Measurements from ENCODE around the gene SNTA1. TPM values are rescaled to one million over a fixed set of nuclear protein-coding genes. Genes with fewer than 3 reads are reported as not detected.
"Not testable (repeated sequence)": the region's sequence is repeated elsewhere in the genome, so short reads cannot be mapped to it uniquely, and the experiment has no call there.

The SNTA1 gene
- total RNA-seq, 1 donor = 3.0 TPM

DNA sequence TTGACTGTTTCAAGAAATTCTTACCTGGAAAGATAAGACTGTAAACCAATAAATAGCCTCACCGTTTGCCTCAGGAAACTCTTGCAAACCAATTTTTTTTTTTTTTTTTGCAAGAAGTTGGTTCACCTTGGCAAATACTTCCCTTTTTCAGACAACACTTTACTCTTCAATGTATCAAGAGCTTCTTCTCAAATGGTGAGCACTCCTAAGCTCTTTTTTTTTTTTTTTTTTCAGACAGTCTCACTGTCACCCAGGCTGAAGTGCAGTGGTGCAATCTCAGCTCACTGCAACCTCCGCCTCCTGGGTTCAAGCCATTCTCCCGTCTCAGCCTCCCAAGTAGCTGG, 22.7 kb upstream of the SNTA1 start:
- no peak for DNase-seq (ENCODE audit: low read depth in 2 of 3, low spot score in 2 of 3)

DNA sequence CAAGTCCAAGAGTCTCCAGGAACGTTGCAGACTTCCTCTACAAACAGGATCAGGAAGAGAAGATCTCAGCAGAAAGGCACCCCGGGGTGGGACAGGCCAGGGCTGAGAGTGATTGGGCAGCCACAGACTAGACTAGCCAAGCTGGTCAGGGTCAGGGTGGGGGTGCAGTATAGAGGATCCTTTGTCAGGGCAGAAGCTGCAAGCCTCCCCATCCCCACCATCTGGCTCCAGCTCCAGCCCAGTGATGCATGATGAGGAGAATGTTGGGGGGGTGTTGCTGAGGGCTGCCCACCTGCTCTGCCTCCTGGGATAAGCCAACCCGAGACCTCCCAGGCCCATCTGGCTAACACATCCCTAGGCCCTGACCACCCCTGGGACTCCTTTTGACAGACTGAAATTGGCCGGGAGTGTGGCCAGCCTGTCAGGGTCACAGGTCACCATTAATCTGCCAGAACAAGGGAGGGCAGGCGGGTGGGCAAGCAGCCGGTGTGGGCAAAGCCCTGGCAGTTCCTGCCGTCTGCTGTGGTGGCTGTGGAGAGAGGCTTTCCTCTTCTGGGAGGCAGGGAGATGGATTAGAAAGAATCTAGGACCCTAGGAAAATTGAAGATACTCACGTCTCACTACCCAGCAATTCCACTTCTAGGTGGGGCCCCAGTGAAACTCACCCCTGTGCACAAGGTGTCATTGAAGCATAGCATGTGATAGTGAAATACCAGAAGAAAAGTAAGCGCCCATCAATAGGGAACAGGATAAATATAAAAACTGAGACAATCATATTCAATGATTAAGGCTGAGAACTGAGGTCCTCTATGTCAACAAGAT, 22.1 kb upstream of the SNTA1 start:
- DNase-seq (ENCODE audit: low read depth in 2 of 3, low spot score in 2 of 3) = no peak

DNA sequence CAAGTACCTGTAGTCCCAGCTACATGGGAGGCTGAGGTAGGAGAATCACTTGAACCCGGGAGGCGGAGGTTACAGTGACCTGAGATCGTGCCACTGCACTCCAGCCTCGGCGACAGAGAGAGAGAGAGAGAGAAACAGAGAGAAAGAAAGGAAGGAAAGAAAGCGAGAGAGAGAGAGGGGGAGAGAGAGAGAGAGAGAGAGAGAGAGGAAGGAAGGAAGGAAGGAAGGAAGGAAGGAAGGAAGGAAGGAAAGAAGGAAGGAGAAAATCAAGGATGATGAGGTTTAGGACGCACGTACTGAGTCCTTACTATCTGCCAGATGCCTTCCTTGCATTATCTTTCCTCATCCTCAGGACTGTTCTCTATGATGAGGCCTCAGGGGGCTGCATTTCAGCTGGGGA, 21.2 kb upstream of the SNTA1 start:
- DNase-seq (ENCODE audit: low read depth in 2 of 3, low spot score in 2 of 3) = not testable (repeated sequence)

DNA sequence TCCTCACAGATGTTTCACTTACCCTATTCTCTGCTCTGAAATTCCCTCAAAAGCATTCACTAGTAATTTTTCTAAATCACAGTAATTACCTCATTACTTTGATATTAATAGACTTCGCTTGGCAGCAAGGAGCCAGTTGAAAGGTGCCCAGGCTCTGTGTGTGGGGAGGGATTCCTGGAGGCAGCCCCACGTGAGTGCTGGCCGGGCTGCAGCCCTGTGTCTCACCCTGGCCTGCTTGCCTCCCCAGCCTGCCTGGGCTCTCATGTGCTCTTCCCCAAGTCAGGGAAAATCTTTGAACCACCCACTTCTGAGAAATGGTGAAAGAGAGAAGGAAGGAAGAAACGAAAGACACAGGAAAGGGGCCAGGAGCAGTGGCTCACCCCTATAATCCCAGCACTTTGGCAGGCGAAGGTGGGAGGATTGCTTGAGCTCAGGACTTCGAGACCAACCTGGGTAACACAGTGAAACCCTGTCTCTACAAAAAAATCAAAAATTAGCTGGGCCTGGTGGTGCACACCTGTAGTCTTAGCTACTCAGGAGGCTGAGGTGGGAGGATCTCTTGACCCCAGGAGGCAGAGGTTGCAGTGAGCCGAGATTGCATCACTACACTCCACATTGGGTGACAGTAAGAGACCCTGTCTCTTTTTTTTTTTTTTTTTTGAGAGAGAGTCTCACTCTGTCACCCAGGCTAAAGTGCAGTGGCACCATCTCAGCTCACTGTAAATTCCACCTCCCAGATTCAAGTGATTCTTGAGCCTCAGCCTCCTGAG, 20.0 kb upstream of the SNTA1 start:
- no peak for DNase-seq (ENCODE audit: low read depth in 2 of 3, low spot score in 2 of 3)

DNA sequence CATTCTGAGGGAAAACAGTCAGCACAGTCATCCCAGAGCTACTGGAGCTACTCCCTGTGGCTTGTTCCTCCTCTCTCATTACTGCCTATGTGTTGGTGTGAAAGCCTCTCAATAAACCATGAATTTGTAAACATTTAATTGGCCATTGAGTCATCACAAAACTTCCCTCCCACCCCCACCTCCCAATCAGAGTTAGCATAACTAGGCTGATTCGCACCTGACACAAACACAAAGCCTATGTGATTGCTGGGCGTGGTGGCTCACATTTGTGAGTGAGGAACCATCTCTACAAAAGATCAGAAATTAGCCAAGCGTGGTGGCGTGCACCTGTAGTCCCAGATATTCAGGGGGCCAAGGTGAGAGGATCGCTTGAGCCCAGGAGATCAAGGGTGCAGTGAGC, 17.1 kb upstream of the SNTA1 start:
- no peak for DNase-seq (ENCODE audit: low read depth in 2 of 3, low spot score in 2 of 3)

DNA sequence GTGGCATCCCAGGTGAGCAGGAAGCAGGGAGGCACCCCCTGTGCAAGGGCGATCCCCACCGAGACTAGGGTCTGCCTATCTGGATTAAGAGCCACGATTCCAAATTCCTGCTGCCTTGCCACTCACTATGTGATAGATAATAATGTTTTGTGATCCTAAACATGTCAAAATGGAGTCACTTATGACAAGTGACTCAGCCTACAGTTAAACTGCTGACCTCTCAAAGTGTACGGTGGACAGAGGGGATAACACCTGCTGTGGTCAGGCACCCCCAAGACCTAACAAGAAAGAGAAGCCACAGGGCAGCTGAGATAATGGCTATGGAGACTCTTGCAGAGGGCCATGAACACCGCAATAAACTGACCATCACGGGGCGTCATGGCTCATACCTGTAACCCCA, 16.0 kb upstream of the SNTA1 start:
- no peak for DNase-seq (ENCODE audit: low read depth in 2 of 3, low spot score in 2 of 3)

DNA sequence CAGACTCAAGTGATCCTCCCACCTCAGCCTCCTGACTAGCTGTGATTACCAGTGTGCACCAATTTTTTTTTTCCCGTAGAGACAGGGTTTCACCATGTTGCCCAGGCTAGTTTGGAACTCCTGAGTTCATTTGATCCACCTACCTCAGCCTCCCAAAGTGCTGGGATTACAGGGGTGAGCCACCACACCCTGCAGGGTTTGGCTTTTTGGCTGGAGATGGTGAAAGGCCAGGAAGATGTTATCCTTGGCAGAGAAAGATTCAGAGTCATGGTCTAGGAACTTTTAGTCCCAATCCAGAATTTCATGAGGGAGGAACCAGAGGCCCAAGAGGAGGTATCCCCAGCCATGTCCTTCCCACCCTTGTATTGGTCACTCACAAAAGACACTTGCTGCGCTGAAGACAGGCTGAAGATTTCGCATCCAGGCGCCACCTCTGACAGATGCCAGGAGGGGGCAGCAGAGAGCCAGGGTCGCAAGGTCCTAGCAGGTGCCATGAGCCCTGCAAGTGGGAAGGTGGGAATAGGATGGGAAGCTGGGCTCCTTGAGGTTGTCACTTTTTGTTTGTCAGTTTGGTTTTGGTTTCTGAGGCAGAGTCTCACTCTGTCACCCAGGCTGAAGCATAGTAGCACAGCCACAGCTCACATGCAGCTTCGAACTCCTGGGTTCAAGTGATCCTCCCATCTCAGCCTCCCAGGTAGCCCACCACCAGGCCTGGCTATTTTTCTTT, 13.5 kb upstream of the SNTA1 start:
- peak; percentile 62 to 74 (median 65) for DNase-seq (ENCODE audit: low read depth in 2 of 3, low spot score in 2 of 3)

DNA sequence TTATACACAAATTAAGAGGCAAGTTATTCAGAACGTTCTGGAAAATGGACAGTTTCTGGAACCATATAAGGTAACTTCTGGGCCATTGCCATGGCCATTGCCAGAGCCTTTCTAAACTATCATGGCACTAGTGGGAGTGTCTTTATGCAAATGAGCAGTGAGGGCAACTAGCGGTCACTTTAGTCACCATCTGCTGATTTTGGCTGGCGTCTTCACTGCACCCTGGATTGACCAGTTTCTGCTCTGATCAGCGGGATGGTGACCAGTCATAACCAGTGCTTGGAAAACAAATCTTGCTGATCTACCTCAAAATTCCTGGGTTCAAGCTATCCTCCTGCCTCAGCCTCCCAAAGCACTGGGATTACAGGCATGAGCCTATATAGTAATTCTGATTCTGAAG, 7.3 kb upstream of the SNTA1 start:
- DNase-seq (ENCODE audit: low read depth in 2 of 3, low spot score in 2 of 3) = no peak

DNA sequence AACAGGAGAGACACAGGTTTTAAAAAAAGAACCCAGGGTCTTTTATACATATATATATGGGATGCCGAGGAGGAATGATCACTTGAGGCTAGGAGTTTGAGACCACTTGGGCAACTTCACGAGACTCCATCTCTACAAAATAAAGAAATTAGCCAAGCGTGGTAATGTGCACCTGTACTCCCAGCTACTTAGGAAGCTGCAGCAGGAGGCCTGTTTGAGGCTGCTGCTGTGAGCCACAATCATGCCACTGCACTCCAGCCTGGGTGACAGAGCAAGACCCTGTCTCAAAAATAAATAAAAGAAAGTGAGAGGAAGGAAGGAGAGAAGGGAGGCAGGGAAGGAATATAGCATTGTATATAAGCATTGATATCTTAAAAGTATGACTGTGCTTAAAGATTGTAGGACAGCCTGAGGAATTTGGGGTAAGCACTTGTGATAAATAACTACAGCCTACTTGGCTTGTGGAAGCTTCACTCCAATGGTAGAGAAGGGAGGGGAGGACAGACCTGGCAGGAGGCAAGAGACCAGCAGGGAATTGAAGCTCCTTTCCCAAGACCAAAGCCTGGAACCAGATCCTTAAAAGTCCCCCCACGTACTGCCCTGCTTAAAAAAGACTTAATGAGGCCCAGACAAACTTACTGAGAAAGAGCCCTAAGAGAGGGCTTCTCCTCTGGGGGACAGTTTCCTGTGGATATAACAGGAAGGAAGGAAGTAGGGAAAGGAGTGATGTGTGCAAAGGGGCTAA, 2.5 kb upstream of the SNTA1 start:
- no peak for DNase-seq (ENCODE audit: low read depth in 2 of 3, low spot score in 2 of 3)

DNA sequence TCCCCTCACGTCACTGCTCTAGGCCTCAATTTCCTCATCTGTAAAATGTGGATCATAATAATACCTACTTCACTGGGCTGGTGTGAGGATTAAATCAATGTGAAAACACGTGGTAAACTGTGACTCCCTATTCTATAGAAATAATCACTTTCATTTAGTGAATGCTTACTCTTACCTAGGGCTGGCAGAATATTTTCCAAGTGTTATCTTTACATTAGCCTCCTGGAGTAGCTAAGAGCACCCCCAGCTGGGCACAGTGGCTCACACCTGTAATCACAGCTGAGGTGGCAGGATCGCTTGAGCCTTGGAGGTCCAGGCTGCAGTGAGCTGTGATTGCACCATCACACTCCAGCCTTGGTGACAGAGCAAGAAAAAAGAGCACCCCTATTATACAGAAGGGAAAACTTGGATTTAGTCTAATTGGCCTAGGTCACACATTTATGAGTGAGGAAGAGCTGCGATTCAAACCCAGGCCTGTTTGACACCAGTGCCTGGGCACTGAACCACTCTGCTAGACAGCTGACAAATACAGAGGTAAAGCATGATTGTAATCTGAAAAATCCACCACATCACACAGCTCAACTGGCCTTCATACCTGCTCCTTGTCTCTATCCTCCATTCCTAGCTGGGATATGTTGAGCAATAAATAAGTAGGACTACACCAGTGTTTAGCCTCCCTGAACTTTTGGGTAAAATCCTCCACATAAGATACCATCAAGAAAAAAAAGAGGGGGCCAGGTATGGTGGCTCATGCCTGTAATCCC, 1.4 kb upstream of the SNTA1 start:
- DNase-seq (ENCODE audit: low read depth in 2 of 3, low spot score in 2 of 3) = no peak

DNA sequence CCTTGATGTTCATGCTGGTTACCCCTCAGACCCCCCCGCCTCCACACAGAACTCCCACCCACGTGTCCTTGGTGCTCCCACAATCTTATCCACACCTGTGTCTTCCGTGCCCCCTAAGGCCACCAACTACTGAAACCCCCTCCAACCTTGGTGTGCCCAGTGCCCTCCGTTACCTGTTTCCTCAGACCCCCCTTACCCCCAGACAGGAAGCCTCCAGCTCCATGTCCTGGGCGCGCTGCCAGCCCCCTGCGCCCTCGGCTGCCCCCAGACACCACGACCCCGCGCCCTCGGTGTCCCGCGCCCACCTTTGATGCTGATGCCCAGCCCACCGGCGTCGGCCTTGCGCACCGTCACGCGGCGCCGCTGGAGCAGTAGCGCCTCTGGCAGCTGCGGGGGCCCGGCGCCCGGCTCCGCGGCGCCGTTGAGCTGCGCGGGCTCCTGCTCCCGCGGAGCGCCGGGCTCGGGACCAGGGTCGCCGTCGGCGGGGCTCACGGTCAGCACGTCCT, 504 bp downstream of the SNTA1 start:
- DNase-seq (ENCODE audit: low read depth in 2 of 3, low spot score in 2 of 3) = peak in 2 of 3 donors; percentile 34 to 42

DNA sequence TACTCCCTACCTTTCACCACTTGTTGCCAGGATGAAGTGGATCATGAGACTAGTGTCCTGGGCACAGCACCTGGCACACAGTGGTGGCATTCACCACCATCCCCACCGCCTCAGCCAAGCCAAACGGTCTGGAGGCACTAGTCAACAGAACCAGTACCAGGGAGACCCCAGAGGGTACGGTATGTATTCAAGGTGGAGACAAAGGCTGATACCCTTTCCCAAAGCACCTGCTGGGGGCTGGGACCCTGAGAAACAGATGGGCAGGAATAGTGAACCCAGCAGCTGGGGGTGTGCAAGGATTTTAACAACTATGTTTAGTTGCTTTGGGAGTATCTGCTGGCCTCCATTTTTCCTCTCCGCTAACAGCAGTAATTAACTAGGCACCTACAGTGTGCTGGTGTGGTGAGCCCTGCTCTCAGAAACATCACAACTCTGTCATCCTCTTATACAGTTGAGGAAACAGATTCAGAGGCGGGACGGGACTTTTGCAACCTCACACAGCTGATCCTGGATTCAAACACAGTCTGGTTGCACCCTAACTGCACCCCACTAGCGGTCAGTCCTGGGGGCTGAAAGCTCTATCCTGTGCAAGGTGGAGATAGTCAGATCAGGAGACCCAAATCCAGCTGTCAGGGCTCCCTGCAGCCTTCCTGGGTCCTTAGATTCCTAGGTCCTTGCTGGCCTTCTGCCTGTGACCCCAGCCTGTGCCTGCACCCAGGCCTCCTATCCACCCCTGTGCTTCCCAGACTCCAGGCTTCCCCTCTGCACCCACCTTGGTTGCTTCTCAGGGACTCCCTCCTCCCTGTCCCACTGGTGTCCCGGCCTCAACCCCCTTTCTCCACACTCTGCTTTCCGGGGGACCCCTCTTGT, 1.2 kb downstream of the SNTA1 start:
- no peak for DNase-seq (ENCODE audit: low read depth in 2 of 3, low spot score in 2 of 3)

DNA sequence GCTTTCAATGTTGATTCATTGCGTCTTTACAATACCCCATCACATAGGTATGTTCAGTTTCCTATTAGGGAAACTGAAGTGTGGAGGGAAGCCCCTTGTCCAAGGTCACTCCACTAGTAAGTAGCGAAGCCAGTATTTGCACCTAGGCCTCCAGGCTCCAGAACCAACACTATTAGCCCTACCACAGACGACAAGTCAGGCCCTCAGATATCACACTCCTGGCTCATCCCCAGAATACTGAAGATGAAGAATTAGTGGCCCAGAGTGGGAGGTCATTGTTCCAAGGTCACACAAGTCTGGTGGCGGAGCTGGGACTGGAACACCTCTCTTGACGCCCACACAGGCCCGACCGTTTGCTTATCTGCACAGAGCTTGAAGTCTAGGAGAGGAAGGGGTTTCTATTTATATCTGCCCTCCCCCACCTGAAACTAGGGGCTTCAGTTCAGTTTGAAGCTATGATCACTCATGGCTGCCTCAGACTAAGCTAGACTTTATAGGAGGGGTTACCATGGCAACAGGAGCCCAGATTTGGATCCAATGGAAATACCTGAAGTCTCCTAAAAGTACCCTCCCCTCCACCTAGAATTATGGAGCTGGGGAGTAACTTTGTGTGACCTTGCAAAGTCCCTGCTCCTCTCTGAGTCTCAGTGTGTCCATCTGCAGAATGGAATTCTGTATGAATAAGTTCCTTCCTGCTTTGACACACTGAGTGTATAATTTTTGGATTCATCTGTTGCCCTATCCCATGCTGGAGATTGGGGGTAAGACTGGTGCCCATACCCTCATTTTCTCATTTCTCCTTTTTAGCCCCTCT, 2.2 kb downstream of the SNTA1 start:
- no peak for DNase-seq (ENCODE audit: low read depth in 2 of 3, low spot score in 2 of 3)

DNA sequence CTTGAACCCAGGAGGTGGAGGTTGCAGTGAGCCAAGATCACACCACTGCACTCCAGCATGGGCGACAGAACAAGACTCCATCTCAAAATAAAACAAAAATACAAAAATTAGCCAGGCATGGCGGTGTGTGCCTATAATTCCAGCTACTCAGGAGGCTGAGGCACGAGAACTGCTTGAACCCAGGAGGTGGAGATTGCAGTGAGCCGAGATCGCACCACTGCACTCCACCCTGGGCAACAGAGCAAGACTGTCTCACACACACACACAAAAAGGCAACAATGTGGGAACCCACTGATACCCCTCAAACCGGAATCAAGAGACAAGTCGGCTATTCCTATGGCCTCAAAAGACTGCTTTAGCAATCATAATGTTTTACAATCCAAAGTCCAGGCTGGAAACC, 3.0 kb downstream of the SNTA1 start:
- not testable (repeated sequence) for DNase-seq (ENCODE audit: low read depth in 2 of 3, low spot score in 2 of 3)

DNA sequence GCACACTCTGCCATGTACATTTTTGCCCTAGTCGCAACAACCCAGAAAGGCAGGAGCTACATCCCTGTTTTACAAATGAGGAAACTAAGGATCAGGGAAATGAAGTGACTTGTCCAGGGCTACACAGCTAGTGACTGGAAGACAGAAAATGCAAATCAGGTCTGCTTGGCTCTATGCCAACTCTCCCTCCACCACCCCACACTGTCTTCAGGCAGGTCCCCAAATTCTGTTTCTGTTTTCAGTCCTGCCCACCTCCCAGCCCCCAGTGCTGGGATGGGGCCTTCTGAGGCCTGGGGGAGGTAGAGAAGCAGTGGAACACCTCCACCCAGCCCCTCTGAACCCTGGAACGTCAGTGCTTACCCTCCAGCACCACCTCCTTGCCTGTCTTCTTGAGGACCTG, 5.1 kb downstream of the SNTA1 start:
- peak in 1 of 3 donors; percentile 21 for DNase-seq (ENCODE audit: low read depth in 2 of 3, low spot score in 2 of 3)

DNA sequence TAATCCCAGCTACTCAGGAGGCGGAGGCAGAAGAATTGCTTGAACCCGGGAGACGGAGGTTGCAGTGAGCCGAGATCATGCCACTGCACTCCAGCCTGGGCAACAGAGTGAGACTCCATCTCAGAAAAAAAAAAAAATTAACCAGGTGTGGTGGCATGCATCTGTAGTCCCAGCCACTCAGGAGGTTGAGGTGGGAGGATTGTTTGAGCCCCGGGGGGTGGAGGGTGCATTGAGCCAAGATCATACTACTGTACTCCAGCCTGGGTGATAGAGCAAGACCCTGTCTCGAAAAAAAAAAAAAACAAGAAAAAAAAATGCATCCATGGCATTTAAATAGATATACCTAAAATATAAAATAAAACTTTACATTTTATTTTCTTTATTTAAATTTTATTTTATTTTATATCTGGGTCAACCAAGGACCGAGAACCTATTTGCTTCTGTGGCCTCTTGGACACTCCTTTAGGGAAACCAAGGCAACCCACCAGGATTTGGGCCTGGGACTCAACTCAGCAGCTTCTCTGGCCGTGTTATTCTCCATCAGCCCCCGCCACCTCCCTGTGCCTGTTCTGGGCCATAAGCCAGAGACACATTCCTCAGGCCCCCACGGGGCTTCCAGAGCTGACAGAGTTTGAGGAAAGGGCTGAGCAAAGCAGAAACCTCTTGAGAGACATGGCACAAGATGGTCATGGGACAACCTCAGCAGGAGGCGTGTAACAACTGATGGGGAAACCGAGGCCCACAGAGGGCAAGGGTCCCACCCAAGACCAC, 6.2 kb downstream of the SNTA1 start:
- DNase-seq (ENCODE audit: low read depth in 2 of 3, low spot score in 2 of 3) = no peak

DNA sequence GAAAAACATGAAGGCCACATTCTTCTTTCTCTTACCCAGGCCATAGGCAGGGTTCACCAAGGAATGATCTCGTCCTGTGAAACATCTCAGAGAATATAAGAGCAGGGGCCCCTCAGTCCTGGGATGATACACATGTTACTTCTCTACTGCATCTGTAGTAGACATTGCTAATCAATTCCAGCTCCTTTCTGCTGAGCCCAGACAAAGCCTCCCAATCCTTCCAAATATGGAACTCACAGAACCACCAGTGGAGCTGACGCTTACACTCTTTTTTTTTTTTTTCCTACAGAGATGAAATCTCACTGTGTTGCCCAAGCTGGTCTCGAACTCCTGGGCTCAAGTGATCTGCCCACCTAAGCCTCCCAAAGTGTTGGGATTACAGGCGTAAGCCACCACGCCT, 9.1 kb downstream of the SNTA1 start:
- no peak for DNase-seq (ENCODE audit: low read depth in 2 of 3, low spot score in 2 of 3)
